HG03460 (cell line): ENCODE measurements around the gene MARCHF3.
"Not testable (repeated sequence)": the region's sequence is repeated elsewhere in the genome, so short reads cannot be mapped to it uniquely, and the experiment has no call there.

ENCODE experiments used
- ATAC-seq: cut with Tn5 transposase; IDR thresholded peaks from one replicate; pipeline ENCODE4 v1.9.1; 2021; ENCODE audit not compliant: unreplicated experiment

The MARCHF3 gene

GRCh38 chr5:126852841-126853271 is 177.5 kb downstream of the MARCHF3 start:
- no peak for ATAC-seq

GRCh38 chr5:126852091-126852571 is 178.2 kb downstream of the MARCHF3 start:
- ATAC-seq, result peak; percentile 82

- ATAC-seq, result no peak
These were observed 178.8 kb downstream of the MARCHF3 start for GRCh38 chr5:126851501-126852011.

GRCh38 chr5:126849101-126849678 is 181.2 kb downstream of the MARCHF3 start:
- ATAC-seq, result no peak

GRCh38 chr5:126848253-126848652 is 182.1 kb downstream of the MARCHF3 start:
- no peak for ATAC-seq

- ATAC-seq, result no peak
These were observed 182.5 kb downstream of the MARCHF3 start for GRCh38 chr5:126847826-126848251.

GRCh38 chr5:126847456-126847820 is 182.9 kb downstream of the MARCHF3 start:
- ATAC-seq, result no peak

GRCh38 chr5:126846744-126847455 is 183.5 kb downstream of the MARCHF3 start:
- no peak for ATAC-seq

GRCh38 chr5:126846344-126846743 is 184.0 kb downstream of the MARCHF3 start:
- no peak for ATAC-seq

GRCh38 chr5:126845470-126846070 is 184.8 kb downstream of the MARCHF3 start:
- peak; percentile 92 for ATAC-seq

GRCh38 chr5:126843375-126843774 is 187.0 kb downstream of the MARCHF3 start:
- not testable (repeated sequence) for ATAC-seq

GRCh38 chr5:126839407-126839806 is 191.0 kb downstream of the MARCHF3 start:
- not testable (repeated sequence) for ATAC-seq

GRCh38 chr5:126837906-126838539 is 192.3 kb downstream of the MARCHF3 start:
- no peak for ATAC-seq

- ATAC-seq, result no peak
These were observed 193.1 kb downstream of the MARCHF3 start for GRCh38 chr5:126837242-126837641.

GRCh38 chr5:126836778-126837177 is 193.6 kb downstream of the MARCHF3 start:
- ATAC-seq, result no peak

GRCh38 chr5:126831156-126831555 is 199.2 kb downstream of the MARCHF3 start:
- ATAC-seq, result no peak

- ATAC-seq, result no peak
These were observed 200.3 kb downstream of the MARCHF3 start for GRCh38 chr5:126830061-126830460.

- ATAC-seq, result no peak
These were observed 201.3 kb downstream of the MARCHF3 start for GRCh38 chr5:126829098-126829497.

GRCh38 chr5:126826619-126827215 is 203.6 kb downstream of the MARCHF3 start:
- ATAC-seq, result no peak

GRCh38 chr5:126819253-126819652 is 211.1 kb downstream of the MARCHF3 start:
- ATAC-seq, result no peak

- ATAC-seq, result no peak
These were observed 211.6 kb downstream of the MARCHF3 start for GRCh38 chr5:126818736-126819135.
